GM12892 (cell line): ENCODE results near the gene MCM9.

Source experiments
- POLR2A ChIP-seq: IDR thresholded peaks from 2 replicates; pipeline ENCODE4 v1.6.1; 2011; ENCODE audit warnings: low read depth, low read length, control low read depth
- POLR2AphosphoS5 ChIP-seq: IDR thresholded peaks from 2 replicates; pipeline ENCODE4 v1.6.1; 2011; ENCODE audit warnings: low read depth, low read length, control low read depth

DNA sequence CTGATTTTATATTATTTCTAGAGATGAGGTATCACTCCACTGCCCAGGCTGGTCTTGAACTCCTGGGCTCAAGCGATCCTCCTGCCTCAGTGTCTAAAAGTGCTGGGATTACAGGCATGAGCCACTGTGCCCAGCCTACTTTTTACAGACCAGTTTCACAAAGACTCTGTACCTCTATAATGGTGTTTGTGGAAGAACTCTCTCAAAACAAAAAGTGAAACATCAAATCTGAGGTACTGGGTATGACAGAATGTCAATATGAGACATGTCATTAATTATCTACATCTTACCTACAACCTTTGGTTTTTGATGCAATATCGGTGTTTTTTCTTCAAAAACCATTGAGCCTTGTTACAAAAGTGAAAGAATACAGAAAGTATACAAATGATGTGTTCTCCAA is 49.4 kb upstream of the MCM9 start:
- TF ChIP-seq POLR2A (no peak), POLR2AphosphoS5 (no peak)
